Measurements from ENCODE around the gene SLC2A10. TPM values are rescaled to one million over a fixed set of nuclear protein-coding genes. Genes with fewer than 3 reads are reported as not detected.

SLC2A10 gene
- total RNA-seq, 1 experiment from 2014 or later, result 4.2 TPM

DNA sequence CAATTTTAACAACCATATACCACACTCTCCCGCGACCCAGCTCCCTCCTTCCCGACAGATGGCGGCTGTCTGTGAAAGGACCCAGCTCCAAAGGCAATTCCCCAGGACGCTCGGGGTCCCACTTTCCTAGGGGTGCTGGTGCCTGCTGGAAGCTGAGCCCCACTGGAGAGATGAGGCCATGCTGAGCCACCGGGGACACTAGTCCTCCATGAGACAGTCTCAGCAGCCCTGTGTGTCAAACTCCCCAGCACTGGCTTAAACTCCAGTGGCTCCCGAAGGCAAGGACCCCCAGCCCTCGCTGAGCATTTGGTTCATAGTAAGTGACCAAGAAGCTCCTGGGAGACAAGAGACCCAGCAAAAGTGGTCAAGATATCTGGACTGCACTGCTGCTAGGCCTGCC is 52.1 kb downstream of the SLC2A10 start:
- Mint-ChIP-seq H3K27me3 (ENCODE audit: insufficient read depth, unreplicated experiment) (peaks cover 21% of the 10 kb centered on the region), H3K4me1 (ENCODE audit: low read depth, unreplicated experiment) (peaks cover 6% of the 10 kb centered on the region)
- intact Hi-C loops (cut with micrococcal nuclease; ENCODE audit: unreplicated experiment), result loop anchor here (10.0 kb wide), 1 partner anchor 133 kb away; the partner anchor contains the start of gene EYA2

DNA sequence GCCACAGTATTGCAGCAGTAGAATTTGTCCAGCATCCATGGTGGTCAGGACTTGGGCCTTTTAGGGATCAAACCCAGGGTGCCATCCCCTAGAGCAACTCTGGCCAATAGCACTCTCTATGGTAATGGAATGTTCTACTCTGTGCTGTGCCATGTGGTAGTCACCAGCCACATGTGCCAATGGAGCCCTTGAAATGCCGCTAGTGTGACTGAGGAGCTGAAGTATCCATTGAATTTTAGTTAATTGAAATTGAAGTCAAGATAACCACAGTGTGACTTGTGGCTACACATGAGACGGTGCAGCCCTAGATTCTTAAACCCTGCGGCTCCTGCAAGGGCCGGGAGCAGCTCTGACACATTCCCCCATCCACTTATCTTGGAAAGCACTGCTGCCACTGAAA is 54.6 kb downstream of the SLC2A10 start:
- BruUV-seq (replicated peaks), result no TSS peak
- H3K27me3 Mint-ChIP-seq (ENCODE audit: insufficient read depth, unreplicated experiment), result peaks cover 19% of the 10 kb centered on the region
- intact Hi-C loops (cut with micrococcal nuclease; ENCODE audit: unreplicated experiment), result loop anchor here (10.0 kb wide), 1 partner anchor 131 kb away; the partner anchor contains the start of gene EYA2
- TF ChIP-seq, protein P1, sequence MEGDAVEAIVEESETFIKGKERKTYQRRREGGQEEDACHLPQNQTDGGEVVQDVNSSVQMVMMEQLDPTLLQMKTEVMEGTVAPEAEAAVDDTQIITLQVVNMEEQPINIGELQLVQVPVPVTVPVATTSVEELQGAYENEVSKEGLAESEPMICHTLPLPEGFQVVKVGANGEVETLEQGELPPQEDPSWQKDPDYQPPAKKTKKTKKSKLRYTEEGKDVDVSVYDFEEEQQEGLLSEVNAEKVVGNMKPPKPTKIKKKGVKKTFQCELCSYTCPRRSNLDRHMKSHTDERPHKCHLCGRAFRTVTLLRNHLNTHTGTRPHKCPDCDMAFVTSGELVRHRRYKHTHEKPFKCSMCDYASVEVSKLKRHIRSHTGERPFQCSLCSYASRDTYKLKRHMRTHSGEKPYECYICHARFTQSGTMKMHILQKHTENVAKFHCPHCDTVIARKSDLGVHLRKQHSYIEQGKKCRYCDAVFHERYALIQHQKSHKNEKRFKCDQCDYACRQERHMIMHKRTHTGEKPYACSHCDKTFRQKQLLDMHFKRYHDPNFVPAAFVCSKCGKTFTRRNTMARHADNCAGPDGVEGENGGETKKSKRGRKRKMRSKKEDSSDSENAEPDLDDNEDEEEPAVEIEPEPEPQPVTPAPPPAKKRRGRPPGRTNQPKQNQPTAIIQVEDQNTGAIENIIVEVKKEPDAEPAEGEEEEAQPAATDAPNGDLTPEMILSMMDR (IDR thresholded peaks at IDR 0.05; ENCODE audit: insufficient read depth in 1 of 2, low read depth in 1 of 2, low read length in 1 of 2, severe bottlenecking in 1 of 2, unreplicated experiment in 1 of 2), result no peak
- H3K36me3 ChIP-seq (ENCODE audit: control insufficient read depth, insufficient read depth, low read length), result no peaks in the 10 kb centered on the region
- peaks cover 6% of the 10 kb centered on the region for H3K4me1 Mint-ChIP-seq (ENCODE audit: low read depth, unreplicated experiment)
- no peak overlapping the region for H3K27ac Mint-ChIP-seq (ENCODE audit: unreplicated experiment)
- H3K9me3 Mint-ChIP-seq (ENCODE audit: unreplicated experiment), result no peaks in the 10 kb centered on the region
- no peak overlapping the region for H3K4me3 Mint-ChIP-seq (ENCODE audit: unreplicated experiment)
- no peaks in the 10 kb centered on the region for H3K36me3 Mint-ChIP-seq (ENCODE audit: insufficient read depth, unreplicated experiment)
- CTCF ChIA-PET, result interaction anchor here (0.5 to 4.2 kb wide), 2 partner anchors 11 to 455 kb away, joined by 4 to 14 read pairs; no protein-coding TSS in a partner anchor
- POLR2A ChIA-PET, result no interaction called here
- H3K4me1 ChIP-seq, result no peaks in the 10 kb centered on the region
- no peak for DNase-seq
- H3K9me3 ChIP-seq, result no peaks in the 10 kb centered on the region
- peaks cover 1% of the 10 kb centered on the region; the same call in 1 of the 2 replicates for H3K27me3 ChIP-seq (replicated peaks; ENCODE audit: control insufficient read depth, insufficient read depth, low read length)
- no peak overlapping the region for H3K4me3 ChIP-seq (ENCODE audit: low read depth, low read length)

More for the DNA sequence above, 52.1 kb downstream of the SLC2A10 start:
- TF ChIP-seq, protein P1 (IDR thresholded peaks at IDR 0.05; ENCODE audit: insufficient read depth in 1 of 2, low read depth in 1 of 2, low read length in 1 of 2, severe bottlenecking in 1 of 2, unreplicated experiment in 1 of 2), result no peak
- Mint-ChIP-seq H3K9me3 (ENCODE audit: unreplicated experiment) (no peaks in the 10 kb centered on the region), H3K4me3 (ENCODE audit: unreplicated experiment) (no peak overlapping the region), H3K27ac (ENCODE audit: unreplicated experiment) (no peak overlapping the region), H3K36me3 (ENCODE audit: insufficient read depth, unreplicated experiment) (no peaks in the 10 kb centered on the region)
- ChIA-PET POLR2A (no interaction called here), CTCF (interaction anchor here (4.2 kb wide), 1 partner anchor 9 kb away, joined by 14 read pairs; no protein-coding TSS in a partner anchor)
- Histone ChIP-seq H3K27me3 (replicated peaks; ENCODE audit: control insufficient read depth, insufficient read depth, low read length) (peaks cover 1% of the 10 kb centered on the region; the same call in 1 of the 2 replicates), H3K36me3 (ENCODE audit: control insufficient read depth, insufficient read depth, low read length) (no peaks in the 10 kb centered on the region), H3K4me3 (ENCODE audit: low read depth, low read length) (no peak overlapping the region), H3K9me3 (no peaks in the 10 kb centered on the region), H3K4me1 (no peaks in the 10 kb centered on the region)
- DNase-seq, result no peak
- BruUV-seq (replicated peaks), result no TSS peak

DNA sequence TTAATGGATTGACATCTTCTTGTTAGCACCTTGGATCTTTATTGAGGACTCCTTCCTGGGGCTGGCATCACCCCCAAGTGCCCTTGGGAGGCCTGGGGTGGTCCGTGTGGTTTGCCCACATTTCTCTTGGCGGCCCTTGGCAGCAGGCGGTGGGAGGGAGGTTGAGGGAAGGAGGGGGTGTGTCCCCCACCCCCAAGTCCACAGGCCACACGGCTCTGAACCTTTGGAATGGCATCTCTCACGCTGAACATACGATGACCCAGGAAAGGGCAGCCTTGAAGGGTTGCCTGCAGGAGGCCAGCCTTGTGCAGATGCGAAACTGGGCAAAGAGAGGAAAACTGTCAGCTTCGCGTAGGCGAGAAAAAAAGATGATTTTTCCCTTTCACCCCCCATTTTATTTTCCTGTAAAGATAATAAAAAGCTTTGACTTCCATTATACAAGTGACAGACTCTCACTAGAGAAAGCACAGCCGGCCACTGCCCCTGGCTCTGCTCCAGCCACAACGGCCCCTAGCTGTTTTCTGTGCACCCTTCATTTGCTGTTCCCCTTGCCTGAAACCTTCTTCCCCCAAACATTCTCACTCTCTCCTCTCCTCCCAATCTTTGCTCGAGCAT is 56.2 kb downstream of the SLC2A10 start:
- Mint-ChIP-seq H3K27me3 (ENCODE audit: insufficient read depth, unreplicated experiment) (peaks cover 18% of the 10 kb centered on the region), H3K4me1 (ENCODE audit: low read depth, unreplicated experiment) (no peaks in the 10 kb centered on the region), H3K4me3 (ENCODE audit: unreplicated experiment) (no peak overlapping the region), H3K36me3 (ENCODE audit: insufficient read depth, unreplicated experiment) (no peaks in the 10 kb centered on the region), H3K9me3 (ENCODE audit: unreplicated experiment) (no peaks in the 10 kb centered on the region), H3K27ac (ENCODE audit: unreplicated experiment) (no peak overlapping the region)
- intact Hi-C loops (cut with micrococcal nuclease; ENCODE audit: unreplicated experiment), result loop anchor here (10.0 kb wide), 1 partner anchor 129 kb away; the partner anchor contains the start of gene EYA2
- TF ChIP-seq, protein P1 (IDR thresholded peaks at IDR 0.05; ENCODE audit: insufficient read depth in 1 of 2, low read depth in 1 of 2, low read length in 1 of 2, severe bottlenecking in 1 of 2, unreplicated experiment in 1 of 2), result no peak
- Histone ChIP-seq H3K4me1 (no peaks in the 10 kb centered on the region), H3K4me3 (ENCODE audit: low read depth, low read length) (no peak overlapping the region), H3K36me3 (ENCODE audit: control insufficient read depth, insufficient read depth, low read length) (no peaks in the 10 kb centered on the region), H3K9me3 (no peaks in the 10 kb centered on the region), H3K27me3 (replicated peaks; ENCODE audit: control insufficient read depth, insufficient read depth, low read length) (no peaks in the 10 kb centered on the region)
- CTCF ChIA-PET, result interaction anchor here (4.2 kb wide), 1 partner anchor 13 kb away, joined by 14 read pairs; no protein-coding TSS in a partner anchor
- POLR2A ChIA-PET, result no interaction called here
- no peak for DNase-seq
- BruUV-seq (replicated peaks), result no TSS peak
